Measurements from ENCODE around the gene SZRD1.

DNA sequence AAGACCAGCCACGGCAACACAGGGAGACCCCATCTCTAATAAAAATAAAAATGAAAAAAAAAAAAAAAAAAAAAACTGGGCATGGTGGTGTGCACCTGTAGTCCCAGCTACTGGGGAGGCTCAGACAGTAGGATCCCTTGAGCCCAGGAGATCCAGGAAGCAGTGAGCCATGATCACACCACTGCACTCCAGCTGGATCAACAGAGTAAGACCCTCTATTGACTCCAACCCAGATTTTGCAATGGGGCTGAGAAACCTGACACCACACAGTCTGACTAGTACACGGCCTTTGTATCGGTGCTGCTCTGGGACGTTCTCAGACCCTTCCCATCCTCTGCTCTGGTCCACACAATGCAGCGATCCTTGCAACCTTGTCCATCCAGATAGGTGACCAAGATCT, 38.4 kb downstream of the SZRD1 start:
- TF ChIP-seq, protein P1, sequence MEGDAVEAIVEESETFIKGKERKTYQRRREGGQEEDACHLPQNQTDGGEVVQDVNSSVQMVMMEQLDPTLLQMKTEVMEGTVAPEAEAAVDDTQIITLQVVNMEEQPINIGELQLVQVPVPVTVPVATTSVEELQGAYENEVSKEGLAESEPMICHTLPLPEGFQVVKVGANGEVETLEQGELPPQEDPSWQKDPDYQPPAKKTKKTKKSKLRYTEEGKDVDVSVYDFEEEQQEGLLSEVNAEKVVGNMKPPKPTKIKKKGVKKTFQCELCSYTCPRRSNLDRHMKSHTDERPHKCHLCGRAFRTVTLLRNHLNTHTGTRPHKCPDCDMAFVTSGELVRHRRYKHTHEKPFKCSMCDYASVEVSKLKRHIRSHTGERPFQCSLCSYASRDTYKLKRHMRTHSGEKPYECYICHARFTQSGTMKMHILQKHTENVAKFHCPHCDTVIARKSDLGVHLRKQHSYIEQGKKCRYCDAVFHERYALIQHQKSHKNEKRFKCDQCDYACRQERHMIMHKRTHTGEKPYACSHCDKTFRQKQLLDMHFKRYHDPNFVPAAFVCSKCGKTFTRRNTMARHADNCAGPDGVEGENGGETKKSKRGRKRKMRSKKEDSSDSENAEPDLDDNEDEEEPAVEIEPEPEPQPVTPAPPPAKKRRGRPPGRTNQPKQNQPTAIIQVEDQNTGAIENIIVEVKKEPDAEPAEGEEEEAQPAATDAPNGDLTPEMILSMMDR (IDR thresholded peaks at IDR 0.05), result no peak
- TF ChIP-seq HDAC2 (IDR thresholded peaks at IDR 0.05) (no peak), JUN (IDR thresholded peaks at IDR 0.05) (no peak), JUNB (IDR thresholded peaks at IDR 0.05) (no peak), BHLHE40 (IDR thresholded peaks at IDR 0.05; ENCODE audit: low read depth, low read length) (no peak)
- TF ChIP-seq, protein P2, sequence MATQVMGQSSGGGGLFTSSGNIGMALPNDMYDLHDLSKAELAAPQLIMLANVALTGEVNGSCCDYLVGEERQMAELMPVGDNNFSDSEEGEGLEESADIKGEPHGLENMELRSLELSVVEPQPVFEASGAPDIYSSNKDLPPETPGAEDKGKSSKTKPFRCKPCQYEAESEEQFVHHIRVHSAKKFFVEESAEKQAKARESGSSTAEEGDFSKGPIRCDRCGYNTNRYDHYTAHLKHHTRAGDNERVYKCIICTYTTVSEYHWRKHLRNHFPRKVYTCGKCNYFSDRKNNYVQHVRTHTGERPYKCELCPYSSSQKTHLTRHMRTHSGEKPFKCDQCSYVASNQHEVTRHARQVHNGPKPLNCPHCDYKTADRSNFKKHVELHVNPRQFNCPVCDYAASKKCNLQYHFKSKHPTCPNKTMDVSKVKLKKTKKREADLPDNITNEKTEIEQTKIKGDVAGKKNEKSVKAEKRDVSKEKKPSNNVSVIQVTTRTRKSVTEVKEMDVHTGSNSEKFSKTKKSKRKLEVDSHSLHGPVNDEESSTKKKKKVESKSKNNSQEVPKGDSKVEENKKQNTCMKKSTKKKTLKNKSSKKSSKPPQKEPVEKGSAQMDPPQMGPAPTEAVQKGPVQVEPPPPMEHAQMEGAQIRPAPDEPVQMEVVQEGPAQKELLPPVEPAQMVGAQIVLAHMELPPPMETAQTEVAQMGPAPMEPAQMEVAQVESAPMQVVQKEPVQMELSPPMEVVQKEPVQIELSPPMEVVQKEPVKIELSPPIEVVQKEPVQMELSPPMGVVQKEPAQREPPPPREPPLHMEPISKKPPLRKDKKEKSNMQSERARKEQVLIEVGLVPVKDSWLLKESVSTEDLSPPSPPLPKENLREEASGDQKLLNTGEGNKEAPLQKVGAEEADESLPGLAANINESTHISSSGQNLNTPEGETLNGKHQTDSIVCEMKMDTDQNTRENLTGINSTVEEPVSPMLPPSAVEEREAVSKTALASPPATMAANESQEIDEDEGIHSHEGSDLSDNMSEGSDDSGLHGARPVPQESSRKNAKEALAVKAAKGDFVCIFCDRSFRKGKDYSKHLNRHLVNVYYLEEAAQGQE (IDR thresholded peaks at IDR 0.05), result no peak
- TF ChIP-seq, protein P3, sequence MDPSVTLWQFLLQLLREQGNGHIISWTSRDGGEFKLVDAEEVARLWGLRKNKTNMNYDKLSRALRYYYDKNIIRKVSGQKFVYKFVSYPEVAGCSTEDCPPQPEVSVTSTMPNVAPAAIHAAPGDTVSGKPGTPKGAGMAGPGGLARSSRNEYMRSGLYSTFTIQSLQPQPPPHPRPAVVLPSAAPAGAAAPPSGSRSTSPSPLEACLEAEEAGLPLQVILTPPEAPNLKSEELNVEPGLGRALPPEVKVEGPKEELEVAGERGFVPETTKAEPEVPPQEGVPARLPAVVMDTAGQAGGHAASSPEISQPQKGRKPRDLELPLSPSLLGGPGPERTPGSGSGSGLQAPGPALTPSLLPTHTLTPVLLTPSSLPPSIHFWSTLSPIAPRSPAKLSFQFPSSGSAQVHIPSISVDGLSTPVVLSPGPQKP (IDR thresholded peaks at IDR 0.05; ENCODE audit: low read depth, low read length), result no peak
